Small intestine (tissue), 7 donors: ENCODE results near the gene ERMARD. TPM values are rescaled to one million over a fixed set of nuclear protein-coding genes. Genes with fewer than 3 reads are reported as not detected.
A peak's percentile ranks its signal among the peaks of the same experiment; 100 is the strongest.

Experiments used
- DNase-seq, 2 donors: peaks; one replicate each; pipeline versions ENCODE4 v3.0.0 to v3.0.0-alpha.2; 2013
- FAIRE-seq: peaks from 2 replicates; lab custom pipeline; 2012; peaks lifted over from hg19 to GRCh38; lab: Jason Lieb, UNC
- H3K27ac ChIP-seq, 3 donors: one replicate each; pipeline ENCODE4 v1.5.1; 2013; ENCODE audit warnings: low read length in 2 of 3, mild to moderate bottlenecking in 2 of 3, control low read depth in 1 of 3, inconsistent platforms in 1 of 3, low read depth in 1 of 3, moderate library complexity in 1 of 3
- H3K27me3 ChIP-seq, 3 donors: one replicate each; pipeline ENCODE4 v1.6.1; 2013; ENCODE audit warnings: low read length in 3 of 3, inconsistent platforms in 1 of 3; ENCODE audit not compliant: control insufficient read depth in 3 of 3, insufficient read depth in 3 of 3
- H3K36me3 ChIP-seq, 3 donors: one replicate each; pipeline ENCODE4 v1.6.1; 2013; ENCODE audit warnings: low read length in 3 of 3, inconsistent platforms in 1 of 3, low read depth in 1 of 3, mild to moderate bottlenecking in 1 of 3, moderate library complexity in 1 of 3; ENCODE audit not compliant: control insufficient read depth in 3 of 3, insufficient read depth in 2 of 3
- H3K4me1 ChIP-seq, 3 donors: one replicate each; pipeline ENCODE4 v1.6.1; 2013; ENCODE audit warnings: low read length in 2 of 3, inconsistent platforms in 1 of 3, low read depth in 1 of 3, mild to moderate bottlenecking in 1 of 3, moderate library complexity in 1 of 3; ENCODE audit not compliant: control insufficient read depth in 3 of 3, insufficient read depth in 2 of 3
- H3K4me3 ChIP-seq, 3 donors: one replicate each; pipeline ENCODE4 v1.5.1; 2013; ENCODE audit warnings: low read length in 3 of 3, control low read depth in 1 of 3, inconsistent platforms in 1 of 3, low read depth in 1 of 3, mild to moderate bottlenecking in 1 of 3, moderate library complexity in 1 of 3
- H3K9me3 ChIP-seq, 2 donors: one replicate each; pipeline ENCODE4 v1.6.1; 2013; ENCODE audit warnings: low read depth in 1 of 2, low read length in 1 of 2; ENCODE audit not compliant: control insufficient read depth in 2 of 2, insufficient read depth in 1 of 2
- WGBS, 3 donors: extraction: QIAGEN DNeasy Blood & Tissue Kit; methylation state at CpG; one replicate each; pipeline ENCODE4 v1.1.7; 2013; 5-methylcytosine and 5-hydroxymethylcytosine counted together
- polyA plus RNA-seq, 4 donors: library from polyadenylated mRNA; stranded (reverse) in 3 of 4; unstranded in 1 of 4; fragments of 200-250 nt in 3 of 4; fragments of 120-200 nt in 1 of 4; gene quantifications; one replicate each; pipeline versions ENCODE4 v1.2.1 to v1.2.3, GENCODE V29; 2013
- donor health status: healthy with polysubstance abuse.
- donor health status: control.
- donor health status: control.
- donor health status: Bipolar disorder and iron deficiency.
- donor health status: healthy.

The ERMARD gene
- polyA plus RNA-seq, 4 donors, result 20.5 to 55.9 (median 33.6) TPM

GRCh38 chr6:169810066-169810989, 58.9 kb downstream of the ERMARD start:
- no peaks in the 10 kb centered on the region for H3K9me3 ChIP-seq
- DNase-seq (peak; percentile 62 to 88), FAIRE-seq (no peak)
- H3K27me3 ChIP-seq, result peaks cover 0 to 2% (median 0%) of the 10 kb centered on the region in 3 donors
- peak overlapping the region in 2 of 3 donors; percentile 8 to 80 for H3K27ac ChIP-seq
- no peak overlapping the region for H3K4me3 ChIP-seq
- H3K36me3 ChIP-seq, result peaks cover 0 to 7% (median 0%) of the 10 kb centered on the region in 3 donors
- peaks cover 0 to 21% (median 0%) of the 10 kb centered on the region in 3 donors for H3K4me1 ChIP-seq
- WGBS, 3 donors, result 9 to 29% (median 27%) methylated on average over 17 to 18 of the region's 18 CpGs

- Histone ChIP-seq H3K4me1 (peaks cover 0 to 21% (median 0%) of the 10 kb centered on the region in 3 donors), H3K27ac (peak overlapping the region in 2 of 3 donors; percentile 8 to 80), H3K27me3 (no peaks in the 10 kb centered on the region), H3K36me3 (peaks cover 0 to 7% (median 0%) of the 10 kb centered on the region in 3 donors), H3K4me3 (no peak overlapping the region), H3K9me3 (no peaks in the 10 kb centered on the region)
- WGBS, 3 donors, result 61 to 78% (median 77%) methylated on average over 8 of the region's 8 CpGs
- DNase-seq (no peak), FAIRE-seq (no peak)
Observed at GRCh38 chr6:169811072-169811471, 59.6 kb downstream of the ERMARD start.

GRCh38 chr6:169811521-169812256, 60.3 kb downstream of the ERMARD start:
- WGBS, 3 donors, result 83 to 92% (median 87%) methylated on average over 16 to 18 of the region's 18 CpGs
- no peak overlapping the region for H3K4me3 ChIP-seq
- FAIRE-seq, result no peak
- peaks cover 0 to 7% (median 0%) of the 10 kb centered on the region in 3 donors for H3K36me3 ChIP-seq
- no peaks in the 10 kb centered on the region for H3K27me3 ChIP-seq
- DNase-seq, result no peak
- H3K9me3 ChIP-seq, result no peaks in the 10 kb centered on the region
- no peak overlapping the region for H3K27ac ChIP-seq
- peaks cover 0 to 21% (median 0%) of the 10 kb centered on the region in 3 donors for H3K4me1 ChIP-seq

GRCh38 chr6:169812257-169812644, 60.8 kb downstream of the ERMARD start:
- Histone ChIP-seq H3K36me3 (peaks cover 0 to 7% (median 0%) of the 10 kb centered on the region in 3 donors), H3K4me3 (no peak overlapping the region), H3K4me1 (peaks cover 0 to 21% (median 0%) of the 10 kb centered on the region in 3 donors), H3K27me3 (no peaks in the 10 kb centered on the region), H3K9me3 (no peaks in the 10 kb centered on the region), H3K27ac (no peak overlapping the region)
- FAIRE-seq (no peak), DNase-seq (no peak)
- 92 to 94% (median 93%) methylated on average over 17 of the region's 17 CpGs for WGBS, 3 donors

GRCh38 chr6:169813969-169814368, 62.5 kb downstream of the ERMARD start:
- FAIRE-seq (no peak), DNase-seq (no peak)
- Histone ChIP-seq H3K4me3 (no peak overlapping the region), H3K27me3 (no peaks in the 10 kb centered on the region), H3K36me3 (peaks cover 0 to 7% (median 0%) of the 10 kb centered on the region in 3 donors), H3K27ac (no peak overlapping the region), H3K4me1 (peaks cover 0 to 21% (median 0%) of the 10 kb centered on the region in 3 donors), H3K9me3 (no peaks in the 10 kb centered on the region)
- WGBS, 3 donors, result 89 to 95% (median 94%) methylated on average over 11 of the region's 11 CpGs

- Histone ChIP-seq H3K36me3 (peaks cover 0 to 7% (median 0%) of the 10 kb centered on the region in 3 donors), H3K4me1 (peaks cover 0 to 3% (median 0%) of the 10 kb centered on the region in 3 donors), H3K27me3 (no peaks in the 10 kb centered on the region), H3K4me3 (no peak overlapping the region), H3K27ac (no peak overlapping the region), H3K9me3 (no peaks in the 10 kb centered on the region)
- DNase-seq, result no peak
- WGBS, 3 donors, result 83 to 96% (median 90%) methylated on average over 2 of the region's 2 CpGs
- FAIRE-seq, result no peak
Observed at GRCh38 chr6:169816054-169816453, 64.6 kb downstream of the ERMARD start.

- H3K27me3 ChIP-seq, result no peaks in the 10 kb centered on the region
- WGBS, 3 donors, result 73 to 80% (median 79%) methylated on average over 3 of the region's 3 CpGs
- peaks cover 0 to 3% (median 0%) of the 10 kb centered on the region in 3 donors for H3K36me3 ChIP-seq
- no peak overlapping the region for H3K27ac ChIP-seq
- no peak overlapping the region for H3K4me3 ChIP-seq
- FAIRE-seq (no peak), DNase-seq (no peak)
- H3K4me1 ChIP-seq, result no peaks in the 10 kb centered on the region
- H3K9me3 ChIP-seq, result no peaks in the 10 kb centered on the region
Observed at GRCh38 chr6:169816975-169817374, 65.6 kb downstream of the ERMARD start.

- Histone ChIP-seq H3K36me3 (no peaks in the 10 kb centered on the region), H3K9me3 (no peaks in the 10 kb centered on the region), H3K4me3 (no peak overlapping the region), H3K27ac (no peak overlapping the region), H3K4me1 (no peaks in the 10 kb centered on the region), H3K27me3 (no peaks in the 10 kb centered on the region)
- 63 to 77% (median 74%) methylated on average over 2 of the region's 2 CpGs for WGBS, 3 donors
- FAIRE-seq, result no peak
- no peak for DNase-seq
Observed at GRCh38 chr6:169820358-169820757, 68.9 kb downstream of the ERMARD start.
